Osteoblast (primary cell): Measurements from ENCODE around the gene GLI3. TPM values are rescaled to one million over a fixed set of nuclear protein-coding genes. Genes with fewer than 3 reads are reported as not detected.

Source experiments
- DNase-seq: peaks from one replicate; pipeline ENCODE4 v3.0.0; 2011; ENCODE audit warnings: low spot score, mixed read lengths; ENCODE audit not compliant: insufficient read length; ENCODE audit errors: missing footprints
- H2AFZ ChIP-seq: 2 replicates; pipeline ENCODE4 v1.6.0; 2011; ENCODE audit warnings: mild to moderate bottlenecking, low read length
- H3K27ac ChIP-seq: 2 replicates; pipeline ENCODE4 v1.5.1; 2011; ENCODE audit warnings: mild to moderate bottlenecking, low read depth, low read length, moderate library complexity
- H3K27me3 ChIP-seq: 2 replicates; pipeline ENCODE4 v1.6.0; 2012; ENCODE audit warnings: mild to moderate bottlenecking, control low read depth, inconsistent platforms, low read length, moderate library complexity; ENCODE audit not compliant: insufficient read depth
- H3K36me3 ChIP-seq: 2 replicates; pipeline ENCODE4 v1.5.1; 2011; ENCODE audit warnings: mild to moderate bottlenecking, low read length, control low read depth, moderate library complexity; ENCODE audit not compliant: insufficient read depth
- H3K4me1 ChIP-seq: 2 replicates; pipeline ENCODE4 v1.5.1; 2011; ENCODE audit warnings: mild to moderate bottlenecking, low read length, control low read depth, moderate library complexity; ENCODE audit not compliant: insufficient read depth
- H3K4me2 ChIP-seq: 2 replicates; pipeline ENCODE4 v1.6.0; 2011; ENCODE audit warnings: mild to moderate bottlenecking, low read length; ENCODE audit not compliant: insufficient read depth
- H3K4me3 ChIP-seq: fragments of 200-600 bp; sonication (generic); 3 replicates; pipeline ENCODE4 v1.5.1; 2012; ENCODE audit warnings: mild to moderate bottlenecking, low read length, inconsistent platforms; ENCODE audit not compliant: insufficient read depth
- H3K79me2 ChIP-seq: 2 replicates; pipeline ENCODE4 v1.6.0; 2012; ENCODE audit warnings: mild to moderate bottlenecking, low read length, control low read depth, inconsistent platforms; ENCODE audit not compliant: insufficient read depth
- H3K9me3 ChIP-seq: 2 replicates; pipeline ENCODE4 v1.5.1; 2011; ENCODE audit warnings: low read depth, low read length, control low read depth
- H4K20me1 ChIP-seq: 2 replicates; pipeline ENCODE4 v1.6.0; 2012; ENCODE audit warnings: mild to moderate bottlenecking, low read length, control low read depth; ENCODE audit not compliant: insufficient read depth
- total RNA-seq: library from RNA; depleted of rRNA; stranded (reverse); fragments of >200 nt; gene quantifications from 2 replicates; pipeline ENCODE4 v1.2.3, GENCODE V29; 2012
- TF ChIP-seq, protein P1 (sequence below): IDR thresholded peaks from 2 replicates; pipeline ENCODE4 v1.5.1; 2011; ENCODE audit warnings: mild to moderate bottlenecking, low read depth, low read length, moderate library complexity; ENCODE audit errors: extremely low read depth

GLI3 gene
- total RNA-seq, 1 donor, result 11.9 TPM

DNA sequence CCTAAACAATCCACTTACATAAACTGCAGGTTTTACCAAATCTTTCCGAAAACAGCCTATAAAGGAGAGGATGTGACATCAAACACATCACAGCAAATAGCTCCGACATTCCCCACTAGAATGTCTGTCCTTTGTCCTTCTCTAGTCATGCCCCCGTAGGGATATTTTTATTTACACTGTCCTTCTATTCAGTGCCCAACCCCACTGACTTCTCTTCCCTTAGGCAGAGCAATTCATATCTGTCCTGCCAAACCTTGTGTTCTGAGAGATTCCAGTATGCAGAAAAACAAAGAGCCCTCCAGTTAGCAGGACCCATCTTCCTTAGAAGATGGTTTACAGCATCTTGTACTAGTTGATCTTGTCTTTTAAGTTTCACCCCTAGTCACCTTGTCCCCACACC is 5.4 kb upstream of the GLI3 start:
- Histone ChIP-seq H3K79me2 (no peaks in the 10 kb centered on the region), H3K36me3 (no peaks in the 10 kb centered on the region), H3K4me3 (no peak overlapping the region), H3K4me2 (no peak overlapping the region), H3K9me3 (no peaks in the 10 kb centered on the region), H3K27ac (no peak overlapping the region), H4K20me1 (no peaks in the 10 kb centered on the region), H3K4me1 (peaks cover 18% of the 10 kb centered on the region), H2AFZ (no peak overlapping the region), H3K27me3 (no peaks in the 10 kb centered on the region)
- no peak for DNase-seq
- TF ChIP-seq, protein P1, sequence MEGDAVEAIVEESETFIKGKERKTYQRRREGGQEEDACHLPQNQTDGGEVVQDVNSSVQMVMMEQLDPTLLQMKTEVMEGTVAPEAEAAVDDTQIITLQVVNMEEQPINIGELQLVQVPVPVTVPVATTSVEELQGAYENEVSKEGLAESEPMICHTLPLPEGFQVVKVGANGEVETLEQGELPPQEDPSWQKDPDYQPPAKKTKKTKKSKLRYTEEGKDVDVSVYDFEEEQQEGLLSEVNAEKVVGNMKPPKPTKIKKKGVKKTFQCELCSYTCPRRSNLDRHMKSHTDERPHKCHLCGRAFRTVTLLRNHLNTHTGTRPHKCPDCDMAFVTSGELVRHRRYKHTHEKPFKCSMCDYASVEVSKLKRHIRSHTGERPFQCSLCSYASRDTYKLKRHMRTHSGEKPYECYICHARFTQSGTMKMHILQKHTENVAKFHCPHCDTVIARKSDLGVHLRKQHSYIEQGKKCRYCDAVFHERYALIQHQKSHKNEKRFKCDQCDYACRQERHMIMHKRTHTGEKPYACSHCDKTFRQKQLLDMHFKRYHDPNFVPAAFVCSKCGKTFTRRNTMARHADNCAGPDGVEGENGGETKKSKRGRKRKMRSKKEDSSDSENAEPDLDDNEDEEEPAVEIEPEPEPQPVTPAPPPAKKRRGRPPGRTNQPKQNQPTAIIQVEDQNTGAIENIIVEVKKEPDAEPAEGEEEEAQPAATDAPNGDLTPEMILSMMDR, result no peak

DNA sequence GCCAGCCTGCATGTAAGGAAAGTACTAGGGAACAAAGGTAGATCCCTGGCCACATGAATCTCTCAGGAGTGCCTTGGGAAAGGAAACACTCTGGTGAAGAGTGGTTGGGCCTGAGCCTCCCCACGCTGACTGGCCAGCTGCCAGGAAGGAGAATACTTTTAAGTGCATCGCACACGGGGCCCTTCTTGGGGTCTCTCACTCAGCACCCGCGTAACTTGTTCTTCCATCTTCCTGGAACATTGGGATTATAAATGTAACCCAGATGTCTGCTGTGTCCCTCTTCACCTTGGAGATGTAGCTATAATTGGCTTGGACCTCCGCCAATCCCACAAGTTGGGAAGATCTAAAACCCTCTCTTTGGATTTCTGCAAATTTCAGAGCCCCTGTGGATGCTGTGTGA is 4.4 kb upstream of the GLI3 start:
- Histone ChIP-seq H3K4me1 (peaks cover 15% of the 10 kb centered on the region), H3K27me3 (no peaks in the 10 kb centered on the region), H2AFZ (no peak overlapping the region), H3K27ac (no peak overlapping the region), H3K36me3 (no peaks in the 10 kb centered on the region), H4K20me1 (no peaks in the 10 kb centered on the region), H3K4me2 (no peak overlapping the region), H3K9me3 (no peaks in the 10 kb centered on the region), H3K4me3 (no peak overlapping the region), H3K79me2 (no peaks in the 10 kb centered on the region)
- DNase-seq, result no peak
- TF ChIP-seq, protein P1, result no peak

DNA sequence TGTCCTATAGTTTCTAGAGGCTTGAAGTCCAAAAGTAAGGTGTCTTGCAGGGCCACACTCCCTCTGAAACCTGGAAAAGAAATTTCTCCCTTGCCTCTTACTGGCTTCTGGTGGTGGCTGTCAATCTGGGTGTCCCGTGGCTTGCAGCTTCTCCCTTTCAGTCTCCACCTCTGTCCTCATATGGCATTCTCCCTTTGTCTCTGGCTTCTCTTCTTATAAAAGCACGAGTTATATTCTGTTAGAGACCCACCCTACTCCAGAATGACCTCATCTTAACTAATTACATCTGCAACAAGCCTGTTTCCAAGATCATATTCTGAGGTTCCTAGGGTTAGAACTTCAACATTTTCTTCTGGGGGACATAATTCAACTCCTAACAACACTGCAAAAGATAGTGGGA is 3.4 kb upstream of the GLI3 start:
- Histone ChIP-seq H2AFZ (no peak overlapping the region), H3K9me3 (no peaks in the 10 kb centered on the region), H3K27me3 (no peaks in the 10 kb centered on the region), H3K36me3 (no peaks in the 10 kb centered on the region), H3K4me3 (no peak overlapping the region), H3K4me1 (peaks cover 21% of the 10 kb centered on the region), H4K20me1 (peaks cover 2% of the 10 kb centered on the region), H3K79me2 (peaks cover 8% of the 10 kb centered on the region), H3K4me2 (no peak overlapping the region), H3K27ac (no peak overlapping the region)
- no peak for DNase-seq
- TF ChIP-seq, protein P1, result no peak

DNA sequence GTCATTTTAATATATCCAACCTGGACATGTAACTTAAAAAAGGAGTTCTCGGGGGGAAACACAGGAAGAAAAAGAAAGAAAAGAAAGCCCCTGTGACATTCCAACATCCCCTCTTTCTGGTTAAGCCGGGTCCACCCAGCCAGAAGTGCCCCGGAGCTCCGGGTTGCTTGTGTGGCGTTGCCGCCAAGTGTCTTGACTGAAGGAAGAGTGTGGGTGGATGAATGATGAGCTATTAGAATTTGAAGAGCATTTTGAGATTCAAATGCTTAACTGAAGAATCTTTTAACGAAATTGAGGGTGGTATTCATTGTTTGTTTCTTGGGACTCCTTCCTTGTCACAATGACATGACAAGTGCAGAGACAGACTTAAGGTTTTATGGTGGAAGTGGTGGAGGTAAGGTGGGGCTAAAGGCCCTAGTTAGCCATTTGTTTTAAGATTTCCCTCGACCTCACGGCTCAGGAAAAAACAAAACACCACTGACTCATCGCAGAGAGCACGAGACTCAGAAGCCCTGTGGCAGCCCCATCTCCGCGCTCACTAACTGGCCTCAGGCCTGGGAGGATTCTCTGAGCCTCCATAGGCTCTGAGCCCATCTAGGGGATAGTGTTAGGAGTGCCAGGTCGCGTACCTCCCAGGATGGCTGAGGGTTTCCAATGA is 1.8 kb upstream of the GLI3 start:
- peaks cover 28% of the 10 kb centered on the region for H3K4me1 ChIP-seq

More for the DNA sequence above, 1.8 kb upstream of the GLI3 start:
- Histone ChIP-seq H3K27me3 (no peaks in the 10 kb centered on the region), H3K36me3 (no peaks in the 10 kb centered on the region), H2AFZ (peak overlapping the region; percentile 88), H4K20me1 (peaks cover 2% of the 10 kb centered on the region), H3K9me3 (no peaks in the 10 kb centered on the region), H3K4me3 (peak overlapping the region; percentile 92), H3K79me2 (peaks cover 23% of the 10 kb centered on the region), H3K4me2 (peak overlapping the region; percentile 78), H3K27ac (peak overlapping the region; percentile 82)
- TF ChIP-seq, protein P1, result no peak
- DNase-seq, result peak; percentile 98
